ENCODE data around the gene RSU1.

DNA sequence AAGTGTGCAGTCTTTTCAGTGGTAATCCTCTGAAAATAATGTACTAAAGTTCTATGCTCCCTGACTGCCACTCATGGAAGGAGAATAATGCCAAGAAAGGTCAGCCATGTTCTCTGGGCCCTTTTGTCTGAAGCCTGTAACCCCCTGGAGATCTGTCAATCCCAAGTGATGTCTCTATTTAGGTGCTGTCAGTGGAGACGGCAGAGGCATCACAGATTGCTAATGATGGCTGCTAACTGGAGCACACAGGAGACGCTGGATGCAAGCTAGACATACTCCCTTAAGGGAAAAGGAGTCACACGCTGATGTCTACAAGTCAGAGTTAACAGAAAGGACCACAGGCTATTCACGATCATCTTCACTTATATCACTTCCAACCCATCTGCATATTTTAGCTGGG is 118.8 kb downstream of the RSU1 start:
- TF ChIP-seq POLR2A (IDR thresholded peaks at IDR 0.05; ENCODE audit: borderline replicate concordance, extremely low read depth, insufficient read depth, insufficient read length) (no peak), RAD21 (IDR thresholded peaks at IDR 0.05; ENCODE audit: low read depth) (no peak), POLR2AphosphoS5 (IDR thresholded peaks at IDR 0.05; ENCODE audit: low read depth, low read length) (no peak), CEBPB (IDR thresholded peaks at IDR 0.05; ENCODE audit: low read depth) (no peak), SIN3A (IDR thresholded peaks at IDR 0.05; ENCODE audit: low read depth) (no peak), SP1 (IDR thresholded peaks at IDR 0.05; ENCODE audit: low read depth) (no peak), EZH2 (IDR thresholded peaks at IDR 0.05) (no peak), ELF1 (IDR thresholded peaks at IDR 0.05; ENCODE audit: borderline replicate concordance, low read depth) (no peak), JUND (IDR thresholded peaks at IDR 0.05) (no peak)
- TF ChIP-seq, protein P1, sequence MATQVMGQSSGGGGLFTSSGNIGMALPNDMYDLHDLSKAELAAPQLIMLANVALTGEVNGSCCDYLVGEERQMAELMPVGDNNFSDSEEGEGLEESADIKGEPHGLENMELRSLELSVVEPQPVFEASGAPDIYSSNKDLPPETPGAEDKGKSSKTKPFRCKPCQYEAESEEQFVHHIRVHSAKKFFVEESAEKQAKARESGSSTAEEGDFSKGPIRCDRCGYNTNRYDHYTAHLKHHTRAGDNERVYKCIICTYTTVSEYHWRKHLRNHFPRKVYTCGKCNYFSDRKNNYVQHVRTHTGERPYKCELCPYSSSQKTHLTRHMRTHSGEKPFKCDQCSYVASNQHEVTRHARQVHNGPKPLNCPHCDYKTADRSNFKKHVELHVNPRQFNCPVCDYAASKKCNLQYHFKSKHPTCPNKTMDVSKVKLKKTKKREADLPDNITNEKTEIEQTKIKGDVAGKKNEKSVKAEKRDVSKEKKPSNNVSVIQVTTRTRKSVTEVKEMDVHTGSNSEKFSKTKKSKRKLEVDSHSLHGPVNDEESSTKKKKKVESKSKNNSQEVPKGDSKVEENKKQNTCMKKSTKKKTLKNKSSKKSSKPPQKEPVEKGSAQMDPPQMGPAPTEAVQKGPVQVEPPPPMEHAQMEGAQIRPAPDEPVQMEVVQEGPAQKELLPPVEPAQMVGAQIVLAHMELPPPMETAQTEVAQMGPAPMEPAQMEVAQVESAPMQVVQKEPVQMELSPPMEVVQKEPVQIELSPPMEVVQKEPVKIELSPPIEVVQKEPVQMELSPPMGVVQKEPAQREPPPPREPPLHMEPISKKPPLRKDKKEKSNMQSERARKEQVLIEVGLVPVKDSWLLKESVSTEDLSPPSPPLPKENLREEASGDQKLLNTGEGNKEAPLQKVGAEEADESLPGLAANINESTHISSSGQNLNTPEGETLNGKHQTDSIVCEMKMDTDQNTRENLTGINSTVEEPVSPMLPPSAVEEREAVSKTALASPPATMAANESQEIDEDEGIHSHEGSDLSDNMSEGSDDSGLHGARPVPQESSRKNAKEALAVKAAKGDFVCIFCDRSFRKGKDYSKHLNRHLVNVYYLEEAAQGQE (IDR thresholded peaks at IDR 0.05; ENCODE audit: low read depth) = no peak
- TF ChIP-seq, protein P2, sequence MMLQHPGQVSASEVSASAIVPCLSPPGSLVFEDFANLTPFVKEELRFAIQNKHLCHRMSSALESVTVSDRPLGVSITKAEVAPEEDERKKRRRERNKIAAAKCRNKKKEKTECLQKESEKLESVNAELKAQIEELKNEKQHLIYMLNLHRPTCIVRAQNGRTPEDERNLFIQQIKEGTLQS (IDR thresholded peaks at IDR 0.05) = no peak
- TF ChIP-seq, protein P3, sequence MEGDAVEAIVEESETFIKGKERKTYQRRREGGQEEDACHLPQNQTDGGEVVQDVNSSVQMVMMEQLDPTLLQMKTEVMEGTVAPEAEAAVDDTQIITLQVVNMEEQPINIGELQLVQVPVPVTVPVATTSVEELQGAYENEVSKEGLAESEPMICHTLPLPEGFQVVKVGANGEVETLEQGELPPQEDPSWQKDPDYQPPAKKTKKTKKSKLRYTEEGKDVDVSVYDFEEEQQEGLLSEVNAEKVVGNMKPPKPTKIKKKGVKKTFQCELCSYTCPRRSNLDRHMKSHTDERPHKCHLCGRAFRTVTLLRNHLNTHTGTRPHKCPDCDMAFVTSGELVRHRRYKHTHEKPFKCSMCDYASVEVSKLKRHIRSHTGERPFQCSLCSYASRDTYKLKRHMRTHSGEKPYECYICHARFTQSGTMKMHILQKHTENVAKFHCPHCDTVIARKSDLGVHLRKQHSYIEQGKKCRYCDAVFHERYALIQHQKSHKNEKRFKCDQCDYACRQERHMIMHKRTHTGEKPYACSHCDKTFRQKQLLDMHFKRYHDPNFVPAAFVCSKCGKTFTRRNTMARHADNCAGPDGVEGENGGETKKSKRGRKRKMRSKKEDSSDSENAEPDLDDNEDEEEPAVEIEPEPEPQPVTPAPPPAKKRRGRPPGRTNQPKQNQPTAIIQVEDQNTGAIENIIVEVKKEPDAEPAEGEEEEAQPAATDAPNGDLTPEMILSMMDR (IDR thresholded peaks at IDR 0.05 in 2 of 3, conservative IDR thresholded peaks at IDR 0.05 in 1 of 3; ENCODE audit: borderline replicate concordance in 1 of 3, insufficient read depth in 1 of 3, low read depth in 2 of 3, low read length in 2 of 3) = no peak
